HEK293T (cell line): ENCODE data around the gene ASCL1.

ENCODE experiments used
- BHLHE40 ChIP-seq: fragments of 450-650 bp; IDR thresholded peaks from 2 replicates; pipeline ENCODE4 v1.6.1; 2016; ENCODE audit warnings: mild to moderate bottlenecking, moderate library complexity, borderline replicate concordance
- ELF4 ChIP-seq: fragments of 450-650 bp; IDR thresholded peaks from 2 replicates; pipeline ENCODE4 v1.6.1; 2017; ENCODE audit warnings: antibody characterized with exemption
- FOXA1 ChIP-seq: fragments of 450-650 bp; IDR thresholded peaks from 2 replicates; pipeline ENCODE4 v1.6.1; 2016; ENCODE audit warnings: mild to moderate bottlenecking
- FOXM1 ChIP-seq: fragments of 450-650 bp; IDR thresholded peaks from 2 replicates; pipeline ENCODE4 v1.6.1; 2017; ENCODE audit warnings: mild to moderate bottlenecking, borderline replicate concordance
- HDGF ChIP-seq: fragments of 450-650 bp; IDR thresholded peaks from 2 replicates; pipeline ENCODE4 v1.6.1; 2017; ENCODE audit warnings: antibody characterized with exemption, borderline replicate concordance
- L3MBTL2 ChIP-seq: fragments of 450-650 bp; conservative IDR thresholded peaks from 2 replicates; pipeline ENCODE4 v1.6.1; 2016; ENCODE audit warnings: mild to moderate bottlenecking
- NFRKB ChIP-seq: fragments of 450-650 bp; IDR thresholded peaks from 2 replicates; pipeline ENCODE4 v1.6.1; 2016; ENCODE audit warnings: mild to moderate bottlenecking, moderate library complexity
- SP1 ChIP-seq: fragments of 450-650 bp; IDR thresholded peaks from 2 replicates; pipeline ENCODE4 v1.6.1; 2017
- SUZ12 ChIP-seq: fragments of 450-650 bp; IDR thresholded peaks from 2 replicates; pipeline ENCODE4 v1.6.1; 2016; ENCODE audit warnings: mild to moderate bottlenecking
- ZNF384 ChIP-seq: fragments of 450-650 bp; IDR thresholded peaks from 2 replicates; pipeline ENCODE4 v1.6.1; 2016
- TF ChIP-seq, protein P1 (sequence below): fragments of 450-650 bp; IDR thresholded peaks from 2 replicates; pipeline ENCODE4 v1.6.1; 2016

DNA sequence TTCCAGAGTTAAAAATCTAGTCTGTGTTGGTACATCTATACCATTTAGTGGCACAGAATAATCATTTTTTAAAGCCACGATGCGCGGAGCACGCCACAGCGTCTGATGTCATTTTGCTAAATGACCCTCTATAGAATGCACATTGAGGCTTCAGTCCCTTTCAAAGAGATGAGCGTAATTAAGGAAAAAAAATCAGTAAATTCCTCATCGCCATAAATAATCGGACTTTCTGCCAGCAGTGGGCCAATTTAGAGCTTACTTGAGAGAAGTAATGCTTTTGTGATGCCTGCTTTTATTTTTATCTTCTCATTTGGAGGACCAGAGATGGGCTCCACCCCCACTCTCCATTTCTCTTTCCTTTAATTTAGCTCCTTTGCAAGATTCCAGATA lies 4.0 kb downstream of the ASCL1 start:
- no peak for TF ChIP-seq SUZ12
- TF ChIP-seq FOXM1: no peak
- TF ChIP-seq FOXA1: no peak
- no peak for TF ChIP-seq ZNF384
- no peak for TF ChIP-seq NFRKB
- TF ChIP-seq BHLHE40: no peak
- no peak for TF ChIP-seq HDGF
- no peak for TF ChIP-seq L3MBTL2
- TF ChIP-seq SP1: no peak
- TF ChIP-seq ELF4: no peak
- TF ChIP-seq, protein P1, sequence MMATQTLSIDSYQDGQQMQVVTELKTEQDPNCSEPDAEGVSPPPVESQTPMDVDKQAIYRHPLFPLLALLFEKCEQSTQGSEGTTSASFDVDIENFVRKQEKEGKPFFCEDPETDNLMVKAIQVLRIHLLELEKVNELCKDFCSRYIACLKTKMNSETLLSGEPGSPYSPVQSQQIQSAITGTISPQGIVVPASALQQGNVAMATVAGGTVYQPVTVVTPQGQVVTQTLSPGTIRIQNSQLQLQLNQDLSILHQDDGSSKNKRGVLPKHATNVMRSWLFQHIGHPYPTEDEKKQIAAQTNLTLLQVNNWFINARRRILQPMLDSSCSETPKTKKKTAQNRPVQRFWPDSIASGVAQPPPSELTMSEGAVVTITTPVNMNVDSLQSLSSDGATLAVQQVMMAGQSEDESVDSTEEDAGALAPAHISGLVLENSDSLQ: no peak
